Measurements from ENCODE around the gene SHE. TPM values are rescaled to one million over a fixed set of nuclear protein-coding genes. Genes with fewer than 3 reads are reported as not detected.

SHE gene
- total and polyA plus RNA-seq, 2 experiments from 2014 or later: 2.0 to 2.7 TPM

GRCh38 chr1:154483941-154484803 lies 18.0 kb downstream of the SHE start:
- Histone ChIP-seq H3K27ac (no peak overlapping the region), H3K27me3 (peaks cover 3% of the 10 kb centered on the region)
- TF ChIP-seq CTCF (IDR thresholded peaks at IDR 0.05; ENCODE audit: low read depth, low read length): peak; percentile 19

GRCh38 chr1:154481053-154481452 lies 21.2 kb downstream of the SHE start:
- Histone ChIP-seq H3K27ac (peak overlapping the region; percentile 61), H3K4me3 (no peak overlapping the region), H3K4me1 (ENCODE audit: low read depth) (peaks cover 9% of the 10 kb centered on the region), H3K27me3 (peaks cover 3% of the 10 kb centered on the region), H3K9me3 (ENCODE audit: low read depth) (no peaks in the 10 kb centered on the region), H3K36me3 (no peaks in the 10 kb centered on the region)
- DNase-seq (ENCODE audit: low read depth in 1 of 2, low spot score in 1 of 2): no peak
- no peak for TF ChIP-seq CTCF (IDR thresholded peaks at IDR 0.05; ENCODE audit: low read depth, low read length)

More at GRCh38 chr1:154483941-154484803, 18.0 kb downstream of the SHE start:
- no peaks in the 10 kb centered on the region for H3K36me3 ChIP-seq
- H3K4me1 ChIP-seq (ENCODE audit: low read depth): peaks cover 9% of the 10 kb centered on the region
- DNase-seq (ENCODE audit: low read depth in 1 of 2, low spot score in 1 of 2): peak in 1 of 2 donors; percentile 88
- no peaks in the 10 kb centered on the region for H3K9me3 ChIP-seq (ENCODE audit: low read depth)
- no peak overlapping the region for H3K4me3 ChIP-seq

GRCh38 chr1:154479764-154480421 lies 22.3 kb downstream of the SHE start:
- Histone ChIP-seq H3K27me3 (no peaks in the 10 kb centered on the region), H3K36me3 (no peaks in the 10 kb centered on the region), H3K4me1 (ENCODE audit: low read depth) (peaks cover 9% of the 10 kb centered on the region), H3K4me3 (no peak overlapping the region), H3K27ac (no peak overlapping the region), H3K9me3 (ENCODE audit: low read depth) (no peaks in the 10 kb centered on the region)
- DNase-seq (ENCODE audit: low read depth in 1 of 2, low spot score in 1 of 2): peak; percentile 83 to 92
- TF ChIP-seq CTCF (IDR thresholded peaks at IDR 0.05; ENCODE audit: low read depth, low read length): peak; percentile 87

- no peak overlapping the region for H3K4me3 ChIP-seq
- H3K4me1 ChIP-seq (ENCODE audit: low read depth): peaks cover 9% of the 10 kb centered on the region
- no peaks in the 10 kb centered on the region for H3K27me3 ChIP-seq
- no peak overlapping the region for H3K27ac ChIP-seq
- H3K9me3 ChIP-seq (ENCODE audit: low read depth): no peaks in the 10 kb centered on the region
- TF ChIP-seq CTCF (IDR thresholded peaks at IDR 0.05; ENCODE audit: low read depth, low read length): no peak
- peak in 1 of 2 donors; percentile 50 for DNase-seq (ENCODE audit: low read depth in 1 of 2, low spot score in 1 of 2)
- no peaks in the 10 kb centered on the region for H3K36me3 ChIP-seq
Observed at GRCh38 chr1:154478639-154479038, 23.6 kb downstream of the SHE start.

- no peaks in the 10 kb centered on the region for H3K36me3 ChIP-seq
- H3K4me3 ChIP-seq: no peak overlapping the region
- H3K27me3 ChIP-seq: no peaks in the 10 kb centered on the region
- DNase-seq (ENCODE audit: low read depth in 1 of 2, low spot score in 1 of 2): no peak
- H3K27ac ChIP-seq: no peak overlapping the region
- no peaks in the 10 kb centered on the region for H3K9me3 ChIP-seq (ENCODE audit: low read depth)
- no peak for TF ChIP-seq CTCF (IDR thresholded peaks at IDR 0.05; ENCODE audit: low read depth, low read length)
- H3K4me1 ChIP-seq (ENCODE audit: low read depth): peaks cover 9% of the 10 kb centered on the region
Observed at GRCh38 chr1:154478013-154478412, 24.2 kb downstream of the SHE start.

Data from cardiac muscle cell (in vitro differentiated cells and primary cell).